OCI-LY1 (cell line): Measurements from ENCODE around the gene ANKRD33B.
A peak's percentile ranks its signal among the peaks of the same experiment; 100 is the strongest.

ENCODE experiments used
- EZH2 ChIP-seq: fragments of 200-600 bp; sonication (generic), shearing (Covaris generic); IDR thresholded peaks from 2 replicates; pipeline ENCODE4 v1.8.0; 2017; ENCODE audit warnings: borderline replicate concordance, mixed run types, mild to moderate bottlenecking, antibody characterized with exemption, low read length, moderate library complexity, mixed read lengths
- TF ChIP-seq, protein P1 (sequence below): fragments of 200-600 bp; sonication (generic), shearing (Covaris generic); IDR thresholded peaks from 2 replicates; pipeline ENCODE4 v1.5.1; 2017; ENCODE audit warnings: mild to moderate bottlenecking, antibody characterized with exemption, low read length, moderate library complexity, mixed read lengths

DNA sequence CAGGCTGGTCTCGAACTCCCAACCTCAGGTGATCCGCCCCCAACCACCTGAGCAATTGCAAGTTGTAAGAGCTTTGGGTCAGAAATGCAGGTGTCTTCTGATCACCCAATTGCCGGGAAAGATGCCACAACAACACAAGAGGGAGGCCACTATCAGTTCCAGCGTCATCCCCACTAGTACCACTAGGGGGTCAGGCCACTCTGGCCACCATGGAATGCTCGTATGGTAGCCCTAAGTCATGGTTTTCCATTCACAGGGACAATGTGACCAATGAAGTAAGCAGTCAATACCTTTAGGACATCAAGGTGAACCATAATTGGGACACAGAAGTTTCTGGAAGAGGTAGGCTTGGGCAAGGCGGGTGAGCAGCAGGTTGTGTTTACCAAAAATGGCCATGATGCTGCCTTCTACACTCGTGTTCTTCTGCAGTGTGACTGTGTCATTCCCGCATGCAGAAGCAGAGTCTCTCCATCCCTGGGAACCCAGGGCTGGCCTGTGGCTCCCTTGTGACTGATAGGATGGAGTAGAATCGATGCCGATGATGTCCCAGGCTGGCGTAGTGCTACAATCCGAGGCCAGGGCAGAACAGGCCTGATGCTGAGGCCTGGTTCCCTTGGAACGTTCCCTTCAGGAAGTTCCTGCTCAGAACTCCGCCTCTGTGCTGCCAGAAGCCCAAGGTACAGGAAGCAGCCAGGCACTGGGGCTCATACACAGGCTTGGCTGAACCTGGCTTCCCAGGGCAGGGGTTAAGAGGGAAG lies 42.2 kb upstream of the ANKRD33B start:
- no peak for TF ChIP-seq EZH2
- TF ChIP-seq, protein P1, sequence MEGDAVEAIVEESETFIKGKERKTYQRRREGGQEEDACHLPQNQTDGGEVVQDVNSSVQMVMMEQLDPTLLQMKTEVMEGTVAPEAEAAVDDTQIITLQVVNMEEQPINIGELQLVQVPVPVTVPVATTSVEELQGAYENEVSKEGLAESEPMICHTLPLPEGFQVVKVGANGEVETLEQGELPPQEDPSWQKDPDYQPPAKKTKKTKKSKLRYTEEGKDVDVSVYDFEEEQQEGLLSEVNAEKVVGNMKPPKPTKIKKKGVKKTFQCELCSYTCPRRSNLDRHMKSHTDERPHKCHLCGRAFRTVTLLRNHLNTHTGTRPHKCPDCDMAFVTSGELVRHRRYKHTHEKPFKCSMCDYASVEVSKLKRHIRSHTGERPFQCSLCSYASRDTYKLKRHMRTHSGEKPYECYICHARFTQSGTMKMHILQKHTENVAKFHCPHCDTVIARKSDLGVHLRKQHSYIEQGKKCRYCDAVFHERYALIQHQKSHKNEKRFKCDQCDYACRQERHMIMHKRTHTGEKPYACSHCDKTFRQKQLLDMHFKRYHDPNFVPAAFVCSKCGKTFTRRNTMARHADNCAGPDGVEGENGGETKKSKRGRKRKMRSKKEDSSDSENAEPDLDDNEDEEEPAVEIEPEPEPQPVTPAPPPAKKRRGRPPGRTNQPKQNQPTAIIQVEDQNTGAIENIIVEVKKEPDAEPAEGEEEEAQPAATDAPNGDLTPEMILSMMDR, result peak; percentile 29; the same call in 1 of the 2 replicates
